Measurements from ENCODE around the gene USH2A. TPM values are rescaled to one million over a fixed set of nuclear protein-coding genes. Genes with fewer than 3 reads are reported as not detected.

The USH2A gene
- total RNA-seq, 2 donors from 2014 or later: 0.74 TPM; not detected in 1

- no peak overlapping the region for H3K27ac ChIP-seq
- H3K4me1 ChIP-seq (replicated peaks): no peaks in the 10 kb centered on the region
- 84% methylated on average over 3 of the region's 3 CpGs for WGBS
- no peaks in the 10 kb centered on the region for H3K27me3 ChIP-seq (replicated peaks; ENCODE audit: insufficient read depth)
- DNase-seq (ENCODE audit: low spot score): no peak
- TF ChIP-seq POLR2A (IDR thresholded peaks at IDR 0.05): no peak
- TF ChIP-seq POLR2AphosphoS5 (IDR thresholded peaks at IDR 0.05): no peak
- no peak for TF ChIP-seq CTCF (IDR thresholded peaks at IDR 0.05)
- no peaks in the 10 kb centered on the region for H3K36me3 ChIP-seq
- intact Hi-C loops (cut with DNase I): no loop called here
- no peaks in the 10 kb centered on the region for H3K9me3 ChIP-seq
- H3K4me3 ChIP-seq: no peak overlapping the region
Observed at GRCh38 chr1:215739025-215739424, 684.2 kb downstream of the USH2A start.

DNA sequence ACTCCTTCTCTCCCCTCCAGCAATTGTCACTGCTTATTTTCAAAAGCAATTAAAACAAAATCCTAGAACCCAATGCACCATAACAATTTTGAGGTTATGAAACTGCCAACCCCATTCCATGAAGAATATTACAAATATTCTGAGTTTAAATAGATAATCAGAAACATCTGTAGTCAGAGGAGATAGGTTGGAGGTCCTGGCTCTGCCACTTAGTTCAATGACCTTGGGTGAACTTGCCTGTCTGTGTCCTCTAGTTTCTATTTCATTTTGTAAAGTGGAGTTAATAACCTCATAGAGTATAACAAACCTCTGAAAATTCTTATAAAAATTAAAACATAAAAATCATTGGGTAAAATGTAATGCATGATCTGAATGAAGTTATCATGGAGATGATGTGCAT is 691.5 kb downstream of the USH2A start:
- Histone ChIP-seq H3K9me3 (no peaks in the 10 kb centered on the region), H3K4me1 (replicated peaks) (no peaks in the 10 kb centered on the region), H3K27me3 (replicated peaks; ENCODE audit: insufficient read depth) (no peaks in the 10 kb centered on the region), H3K4me3 (no peak overlapping the region), H3K36me3 (no peaks in the 10 kb centered on the region), H3K27ac (no peak overlapping the region)
- TF ChIP-seq POLR2AphosphoS5 (IDR thresholded peaks at IDR 0.05) (no peak), POLR2A (IDR thresholded peaks at IDR 0.05) (no peak), CTCF (IDR thresholded peaks at IDR 0.05) (no peak)
- DNase-seq (ENCODE audit: low spot score): no peak
- intact Hi-C loops (cut with DNase I): no loop called here

GRCh38 chr1:215730600-215730999 is 692.6 kb downstream of the USH2A start:
- intact Hi-C loops (cut with DNase I): no loop called here
- no peaks in the 10 kb centered on the region for H3K27me3 ChIP-seq (replicated peaks; ENCODE audit: insufficient read depth)
- no peaks in the 10 kb centered on the region for H3K9me3 ChIP-seq
- DNase-seq (ENCODE audit: low spot score): no peak
- H3K4me1 ChIP-seq (replicated peaks): no peaks in the 10 kb centered on the region
- TF ChIP-seq POLR2A (IDR thresholded peaks at IDR 0.05) (no peak), CTCF (IDR thresholded peaks at IDR 0.05) (no peak), POLR2AphosphoS5 (IDR thresholded peaks at IDR 0.05) (no peak)
- H3K36me3 ChIP-seq: no peaks in the 10 kb centered on the region
- H3K27ac ChIP-seq: no peak overlapping the region
- 89% methylated on average over 3 of the region's 3 CpGs for WGBS
- no peak overlapping the region for H3K4me3 ChIP-seq

GRCh38 chr1:215728169-215728568 is 695.1 kb downstream of the USH2A start:
- H3K4me3 ChIP-seq: no peak overlapping the region
- no peaks in the 10 kb centered on the region for H3K27me3 ChIP-seq (replicated peaks; ENCODE audit: insufficient read depth)
- H3K36me3 ChIP-seq: no peaks in the 10 kb centered on the region
- no peak overlapping the region for H3K27ac ChIP-seq
- DNase-seq (ENCODE audit: low spot score): no peak
- H3K4me1 ChIP-seq (replicated peaks): no peaks in the 10 kb centered on the region
- TF ChIP-seq POLR2AphosphoS5 (IDR thresholded peaks at IDR 0.05) (no peak), CTCF (IDR thresholded peaks at IDR 0.05) (no peak), POLR2A (IDR thresholded peaks at IDR 0.05) (no peak)
- WGBS: 41% methylated on average over 3 of the region's 3 CpGs
- intact Hi-C loops (cut with DNase I): no loop called here
- H3K9me3 ChIP-seq: no peaks in the 10 kb centered on the region

- Histone ChIP-seq H3K27ac (no peak overlapping the region), H3K9me3 (no peaks in the 10 kb centered on the region), H3K36me3 (no peaks in the 10 kb centered on the region), H3K27me3 (replicated peaks; ENCODE audit: insufficient read depth) (no peaks in the 10 kb centered on the region), H3K4me1 (replicated peaks) (no peaks in the 10 kb centered on the region), H3K4me3 (no peak overlapping the region)
- TF ChIP-seq POLR2A (IDR thresholded peaks at IDR 0.05) (no peak), POLR2AphosphoS5 (IDR thresholded peaks at IDR 0.05) (no peak), CTCF (IDR thresholded peaks at IDR 0.05) (no peak)
- intact Hi-C loops (cut with DNase I): no loop called here
- DNase-seq (ENCODE audit: low spot score): no peak
Observed at GRCh38 chr1:215720126-215720525, 703.1 kb downstream of the USH2A start.

Data from prostate gland (tissue), 2 donors.